SK-N-MC (cell line): ENCODE measurements around the gene OAT.
A peak's percentile ranks its signal among the peaks of the same experiment; 100 is the strongest.

ENCODE experiments used
- DNase-seq: peaks from one replicate; pipeline ENCODE4 v3.0.0-alpha.2; 2011; ENCODE audit warnings: low read depth, low spot score
- H3K27ac ChIP-seq: fragments of 200-600 bp; sonication (generic); 2 replicates; pipeline ENCODE4 v1.5.1; 2016; ENCODE audit warnings: mixed run types
- H3K36me3 ChIP-seq: fragments of 200-600 bp; sonication (generic); 2 replicates; pipeline ENCODE4 v1.6.1; 2017; ENCODE audit warnings: antibody characterized with exemption, low read length, mixed read lengths; ENCODE audit not compliant: insufficient read depth
- H3K4me3 ChIP-seq: fragments of 200-600 bp; sonication (generic); 2 replicates; pipeline ENCODE4 v1.5.1; 2016
- H3K9ac ChIP-seq: fragments of 200-600 bp; sonication (generic); 2 replicates; pipeline ENCODE4 v1.8.0; 2017; ENCODE audit warnings: mixed run types, mixed read lengths; ENCODE audit not compliant: insufficient read length
- H3K9me3 ChIP-seq: fragments of 200-600 bp; sonication (generic); 2 replicates; pipeline ENCODE4 v1.6.1; 2017; ENCODE audit warnings: low read depth, mild to moderate bottlenecking, antibody characterized with exemption, low read length, moderate library complexity, mixed read lengths
- EZH2 ChIP-seq: fragments of 200-600 bp; sonication (generic); IDR thresholded peaks from one replicate; pipeline ENCODE4 v1.6.1; 2017; ENCODE audit warnings: antibody characterized with exemption
- FOXP2 ChIP-seq: optimal IDR thresholded peaks from 2 replicates; pipeline ENCODE3; 2011; ENCODE audit warnings: mild to moderate bottlenecking, moderate library complexity; ENCODE audit not compliant: insufficient read depth; ENCODE audit errors: extremely low read length, control extremely low read depth
- POLR2AphosphoS5 ChIP-seq: IDR thresholded peaks from 2 replicates; pipeline ENCODE4 v1.6.1; 2012; ENCODE audit warnings: mild to moderate bottlenecking, low read depth, low read length, borderline replicate concordance

OAT gene

GRCh38 chr10:124417895-124418725 lies 613 bp downstream of the OAT start:
- no peak for DNase-seq
- Histone ChIP-seq H3K36me3 (no peaks in the 10 kb centered on the region), H3K27ac (no peak overlapping the region), H3K9ac (no peak overlapping the region), H3K9me3 (no peaks in the 10 kb centered on the region), H3K4me3 (peak overlapping the region; percentile 72)
- TF ChIP-seq FOXP2 (no peak), POLR2AphosphoS5 (no peak), EZH2 (no peak)

- Histone ChIP-seq H3K27ac (no peak overlapping the region), H3K4me3 (no peak overlapping the region), H3K9me3 (no peaks in the 10 kb centered on the region), H3K9ac (no peak overlapping the region), H3K36me3 (no peaks in the 10 kb centered on the region)
- no peak for DNase-seq
- TF ChIP-seq POLR2AphosphoS5, result no peak
- no peak for TF ChIP-seq EZH2
- no peak for TF ChIP-seq FOXP2
These were observed 2.0 kb downstream of the OAT start for GRCh38 chr10:124416733-124417132.

GRCh38 chr10:124415210-124415609 lies 3.5 kb downstream of the OAT start:
- TF ChIP-seq FOXP2 (no peak), EZH2 (no peak), POLR2AphosphoS5 (no peak)
- Histone ChIP-seq H3K9me3 (no peaks in the 10 kb centered on the region), H3K9ac (no peak overlapping the region), H3K27ac (no peak overlapping the region), H3K36me3 (no peaks in the 10 kb centered on the region), H3K4me3 (no peak overlapping the region)
- DNase-seq, result no peak

DNA sequence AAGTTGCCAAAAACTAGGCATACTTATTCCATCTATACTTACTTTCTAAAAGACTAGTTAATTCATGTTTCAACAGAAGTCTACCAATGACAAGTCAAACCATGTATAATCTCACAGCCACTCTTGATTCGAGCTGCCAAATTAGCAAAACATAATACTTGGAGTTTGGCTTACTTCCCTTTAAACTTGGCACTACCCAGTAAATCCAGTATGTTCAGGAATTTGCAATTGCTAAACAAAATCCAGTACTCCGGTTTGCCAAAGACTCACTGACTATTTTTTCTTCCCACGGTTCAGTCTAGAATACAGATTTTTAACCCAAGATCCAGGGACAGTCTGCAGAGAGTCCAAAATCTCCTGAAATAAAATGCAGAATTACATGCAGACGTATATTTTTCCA lies 4.6 kb downstream of the OAT start:
- TF ChIP-seq EZH2 (no peak), FOXP2 (no peak), POLR2AphosphoS5 (no peak)
- H3K4me3 ChIP-seq, result no peak overlapping the region
- DNase-seq, result no peak
- no peaks in the 10 kb centered on the region for H3K9me3 ChIP-seq
- H3K36me3 ChIP-seq, result no peaks in the 10 kb centered on the region
- H3K27ac ChIP-seq, result no peak overlapping the region
- no peak overlapping the region for H3K9ac ChIP-seq

DNA sequence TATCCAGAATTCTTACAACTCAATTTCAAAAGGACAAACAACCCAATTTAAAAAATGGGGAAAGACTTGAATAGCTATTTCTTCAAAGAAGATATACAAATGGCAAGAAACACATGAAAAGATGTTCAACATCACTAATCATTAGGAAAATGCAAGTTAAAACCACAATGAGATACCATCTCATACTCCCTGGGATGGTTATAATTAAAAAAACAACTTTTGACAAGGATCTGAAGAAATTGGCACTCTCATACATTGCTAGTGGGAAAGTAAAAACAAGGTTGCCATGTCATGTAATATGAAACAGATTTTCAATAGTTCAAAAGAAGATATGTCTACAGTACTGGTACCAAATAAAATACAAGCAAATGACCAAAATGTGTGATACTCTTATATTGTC lies 9.0 kb downstream of the OAT start:
- DNase-seq, result no peak
- no peaks in the 10 kb centered on the region for H3K36me3 ChIP-seq
- TF ChIP-seq FOXP2, result no peak
- TF ChIP-seq POLR2AphosphoS5, result no peak
- TF ChIP-seq EZH2, result no peak

GRCh38 chr10:124408357-124408756 lies 10.4 kb downstream of the OAT start:
- Histone ChIP-seq H3K9ac (no peak overlapping the region), H3K27ac (no peak overlapping the region), H3K9me3 (no peaks in the 10 kb centered on the region), H3K36me3 (no peaks in the 10 kb centered on the region), H3K4me3 (no peak overlapping the region)
- no peak for DNase-seq
- TF ChIP-seq EZH2, result no peak
- no peak for TF ChIP-seq POLR2AphosphoS5
- no peak for TF ChIP-seq FOXP2

More for the DNA sequence above, 9.0 kb downstream of the OAT start:
- H3K4me3 ChIP-seq, result no peak overlapping the region
- no peak overlapping the region for H3K9ac ChIP-seq
- H3K27ac ChIP-seq, result no peak overlapping the region
- H3K9me3 ChIP-seq, result no peaks in the 10 kb centered on the region

- Histone ChIP-seq H3K4me3 (no peak overlapping the region), H3K9me3 (no peaks in the 10 kb centered on the region), H3K9ac (no peak overlapping the region), H3K27ac (no peak overlapping the region), H3K36me3 (no peaks in the 10 kb centered on the region)
- no peak for TF ChIP-seq POLR2AphosphoS5
- no peak for TF ChIP-seq FOXP2
- no peak for TF ChIP-seq EZH2
- DNase-seq, result no peak
These were observed 11.3 kb downstream of the OAT start for GRCh38 chr10:124407456-124407855.

DNA sequence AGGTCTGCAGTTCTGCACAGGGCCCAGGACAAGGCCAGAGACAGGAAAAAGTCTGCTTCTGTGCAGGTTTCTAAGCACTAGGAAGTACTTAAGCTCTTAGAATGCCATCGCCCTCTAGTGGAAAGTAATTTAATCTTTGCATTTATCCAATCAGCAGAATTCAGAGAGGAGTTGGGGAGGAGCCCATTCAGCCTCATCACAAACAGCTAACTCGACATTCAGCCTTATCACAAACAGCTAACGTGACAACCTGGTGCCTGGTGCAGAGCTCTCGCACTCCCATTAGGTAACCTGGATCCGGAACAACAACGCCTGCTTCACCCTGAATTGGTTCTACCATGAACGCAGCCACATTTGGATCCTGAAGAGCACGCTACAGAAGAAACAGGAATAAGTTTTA lies 15.2 kb downstream of the OAT start:
- H3K27ac ChIP-seq, result no peak overlapping the region

GRCh38 chr10:124402273-124402672 lies 16.4 kb downstream of the OAT start:
- TF ChIP-seq EZH2, result no peak
- TF ChIP-seq POLR2AphosphoS5, result no peak
- no peak for TF ChIP-seq FOXP2
- Histone ChIP-seq H3K9ac (no peak overlapping the region), H3K4me3 (no peak overlapping the region), H3K27ac (no peak overlapping the region), H3K36me3 (no peaks in the 10 kb centered on the region), H3K9me3 (no peaks in the 10 kb centered on the region)
- DNase-seq, result no peak

More for the DNA sequence above, 15.2 kb downstream of the OAT start:
- no peaks in the 10 kb centered on the region for H3K36me3 ChIP-seq
- no peaks in the 10 kb centered on the region for H3K9me3 ChIP-seq
- TF ChIP-seq FOXP2, result no peak
- no peak for TF ChIP-seq POLR2AphosphoS5
- no peak for TF ChIP-seq EZH2
- no peak overlapping the region for H3K9ac ChIP-seq
- peak; percentile 57 for DNase-seq
- H3K4me3 ChIP-seq, result no peak overlapping the region

GRCh38 chr10:124401633-124402032 lies 17.1 kb downstream of the OAT start:
- no peak for DNase-seq
- Histone ChIP-seq H3K4me3 (no peak overlapping the region), H3K36me3 (no peaks in the 10 kb centered on the region), H3K9me3 (no peaks in the 10 kb centered on the region), H3K27ac (no peak overlapping the region), H3K9ac (no peak overlapping the region)
- TF ChIP-seq FOXP2 (no peak), POLR2AphosphoS5 (no peak), EZH2 (no peak)
